Measurements from ENCODE around the gene TRIM49D2.
"Not testable (repeated sequence)": the region's sequence is repeated elsewhere in the genome, so short reads cannot be mapped to it uniquely, and the experiment has no call there.

TRIM49D2 gene, protein sequence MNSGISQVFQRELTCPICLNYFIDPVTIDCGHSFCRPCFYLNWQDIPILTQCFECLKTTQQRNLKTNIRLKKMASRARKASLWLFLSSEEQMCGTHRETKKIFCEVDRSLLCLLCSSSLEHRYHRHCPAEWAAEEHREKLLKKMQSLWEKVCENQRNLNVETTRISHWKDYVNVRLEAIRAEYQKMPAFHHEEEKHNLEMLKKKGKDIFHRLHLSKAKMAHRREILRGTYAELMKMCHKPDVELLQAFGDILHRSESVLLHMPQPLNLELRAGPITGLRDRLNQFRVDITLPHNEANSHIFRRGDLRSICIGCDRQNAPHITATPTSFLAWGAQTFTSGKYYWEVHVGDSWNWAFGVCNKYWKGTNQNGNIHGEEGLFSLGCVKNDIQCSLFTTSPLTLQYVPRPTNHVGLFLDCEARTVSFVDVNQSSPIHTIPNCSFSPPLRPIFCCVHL

GRCh38 chr11:89923764-89924163 is at the start of gene TRIM49D2:
TSS of gene TRIM49D2 (plus strand) at chr11:89924064. CDS start at chr11:89926762, 2,698 bp downstream.
- not testable (repeated sequence) for H3K27me3 Mint-ChIP-seq; H3K4me1 Mint-ChIP-seq (ENCODE audit: low read depth); H3K4me3 Mint-ChIP-seq; H3K9me3 Mint-ChIP-seq; H3K36me3 Mint-ChIP-seq (ENCODE audit: low read depth); H3K27ac Mint-ChIP-seq

DNA sequence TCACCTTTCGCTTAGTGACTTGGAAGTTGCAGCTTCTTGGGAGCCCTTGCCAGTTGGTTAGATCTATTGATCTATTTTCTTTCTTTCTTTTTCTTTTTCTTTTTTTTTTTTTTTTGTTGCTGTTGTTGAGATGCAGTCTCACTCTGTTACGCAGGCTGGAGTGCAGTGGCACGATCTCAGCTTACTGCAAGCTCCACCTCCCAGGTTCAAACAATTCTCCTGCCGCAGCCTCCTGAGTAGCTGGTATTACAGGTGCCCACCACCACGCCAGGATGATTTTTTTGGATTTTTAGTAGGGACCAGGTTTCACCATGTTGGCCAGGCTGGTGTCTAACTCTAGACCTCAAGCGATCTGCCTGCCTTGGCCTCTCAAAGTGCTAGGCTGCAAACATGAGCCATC is 46.4 kb upstream of the TRIM49D2 start:
- H3K4me1 Mint-ChIP-seq (ENCODE audit: low read depth); H3K4me3 Mint-ChIP-seq; H3K27me3 Mint-ChIP-seq; H3K9me3 Mint-ChIP-seq; H3K27ac Mint-ChIP-seq; H3K36me3 Mint-ChIP-seq (ENCODE audit: low read depth): not testable (repeated sequence)

GRCh38 chr11:89893245-89893644 is 30.6 kb upstream of the TRIM49D2 start:
- H3K4me1 Mint-ChIP-seq (ENCODE audit: low read depth); H3K4me3 Mint-ChIP-seq; H3K27me3 Mint-ChIP-seq; H3K27ac Mint-ChIP-seq; H3K9me3 Mint-ChIP-seq; H3K36me3 Mint-ChIP-seq (ENCODE audit: low read depth): not testable (repeated sequence)

DNA sequence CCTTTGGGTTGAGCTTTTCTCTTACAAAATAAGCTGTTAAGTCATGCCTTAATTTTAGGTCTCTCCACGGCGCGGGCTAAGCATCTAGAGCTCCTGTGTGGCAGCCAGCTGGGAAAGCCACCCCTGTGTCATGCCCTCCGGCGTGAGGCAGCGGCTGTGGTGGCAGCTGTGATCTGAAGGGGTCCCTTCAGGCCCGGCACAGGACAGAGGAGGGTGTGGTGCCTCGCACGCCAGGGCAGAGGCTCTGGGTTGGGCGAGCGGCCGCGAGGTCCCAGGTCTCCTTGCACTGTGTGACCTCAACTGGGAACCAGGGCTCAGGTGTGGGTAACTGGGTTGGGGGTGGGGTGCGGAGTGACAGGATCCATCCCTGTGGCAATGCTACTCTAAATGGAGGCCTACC is 23.1 kb upstream of the TRIM49D2 start:
- H3K36me3 Mint-ChIP-seq (ENCODE audit: low read depth); H3K9me3 Mint-ChIP-seq; H3K4me1 Mint-ChIP-seq (ENCODE audit: low read depth); H3K27ac Mint-ChIP-seq; H3K4me3 Mint-ChIP-seq; H3K27me3 Mint-ChIP-seq: not testable (repeated sequence)

DNA sequence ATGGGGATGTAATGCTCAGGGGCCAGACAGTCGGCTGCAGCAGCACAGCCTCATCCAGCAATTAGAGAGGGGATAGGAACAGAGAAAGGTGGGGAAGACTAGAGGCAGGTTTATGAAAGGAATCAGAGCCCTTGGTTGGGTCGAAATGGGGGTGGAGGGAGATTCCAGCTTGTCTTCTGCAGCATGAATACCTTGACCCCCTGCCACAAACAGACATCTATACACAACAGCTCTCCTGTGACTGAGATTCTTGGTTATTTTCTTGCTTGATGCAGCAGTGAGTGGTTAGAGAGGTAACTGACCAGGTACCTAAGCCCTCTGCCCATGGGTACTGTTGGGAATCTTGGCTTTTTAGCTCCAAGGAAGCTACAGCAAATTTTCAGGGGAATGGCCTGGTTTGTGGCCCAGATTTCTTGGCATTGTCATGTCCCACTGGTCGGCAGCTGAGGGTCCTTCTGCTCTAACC is 1.6 kb upstream of the TRIM49D2 start, which contains the start of gene TRIM49D1:
Gene TRIM49D1 (minus strand): TSS at position 51 of the 466 bp plus-strand sequence. CDS start 4,535 bp downstream, outside the sequence.
- H3K36me3 Mint-ChIP-seq (ENCODE audit: low read depth): no peaks in the 10 kb centered on the region
- H3K27me3 Mint-ChIP-seq: no peaks in the 10 kb centered on the region
- H3K27ac Mint-ChIP-seq: no peak within 1 kb of the TSS
- H3K4me1 Mint-ChIP-seq (ENCODE audit: low read depth): no peaks in the 10 kb centered on the region
- H3K9me3 Mint-ChIP-seq: no peaks in the 10 kb centered on the region
- H3K4me3 Mint-ChIP-seq: no peak within 1 kb of the TSS

- H3K27me3 Mint-ChIP-seq, H3K4me3 Mint-ChIP-seq: not testable (repeated sequence)
These were observed 37.0 kb downstream of the TRIM49D2 start for GRCh38 chr11:89960833-89961232.

GRCh38 chr11:89965737-89966136 is 41.9 kb downstream of the TRIM49D2 start, which contains the start of gene TRIM64:
TSS of gene TRIM64 (plus strand) at chr11:89966037. CDS start at chr11:89968504, 2,467 bp downstream.
- not testable (repeated sequence) for H3K27me3 Mint-ChIP-seq; H3K9me3 Mint-ChIP-seq; H3K4me3 Mint-ChIP-seq; H3K4me1 Mint-ChIP-seq (ENCODE audit: low read depth); H3K27ac Mint-ChIP-seq; H3K36me3 Mint-ChIP-seq (ENCODE audit: low read depth)

More at GRCh38 chr11:89960833-89961232, 37.0 kb downstream of the TRIM49D2 start:
- not testable (repeated sequence) for H3K36me3 Mint-ChIP-seq (ENCODE audit: low read depth); H3K9me3 Mint-ChIP-seq; H3K27ac Mint-ChIP-seq; H3K4me1 Mint-ChIP-seq (ENCODE audit: low read depth)

All from stimulated activated naive CD8-positive, alpha-beta T cell treated with anti-CD3 and anti-CD28 coated beads, Interleukin-15, Interleukin-2, amounts not matched to agents 100 ng/mL and 50 ng/mL, for 24 hours (primary cell).